ENCODE results near the gene INTS11.

DNA sequence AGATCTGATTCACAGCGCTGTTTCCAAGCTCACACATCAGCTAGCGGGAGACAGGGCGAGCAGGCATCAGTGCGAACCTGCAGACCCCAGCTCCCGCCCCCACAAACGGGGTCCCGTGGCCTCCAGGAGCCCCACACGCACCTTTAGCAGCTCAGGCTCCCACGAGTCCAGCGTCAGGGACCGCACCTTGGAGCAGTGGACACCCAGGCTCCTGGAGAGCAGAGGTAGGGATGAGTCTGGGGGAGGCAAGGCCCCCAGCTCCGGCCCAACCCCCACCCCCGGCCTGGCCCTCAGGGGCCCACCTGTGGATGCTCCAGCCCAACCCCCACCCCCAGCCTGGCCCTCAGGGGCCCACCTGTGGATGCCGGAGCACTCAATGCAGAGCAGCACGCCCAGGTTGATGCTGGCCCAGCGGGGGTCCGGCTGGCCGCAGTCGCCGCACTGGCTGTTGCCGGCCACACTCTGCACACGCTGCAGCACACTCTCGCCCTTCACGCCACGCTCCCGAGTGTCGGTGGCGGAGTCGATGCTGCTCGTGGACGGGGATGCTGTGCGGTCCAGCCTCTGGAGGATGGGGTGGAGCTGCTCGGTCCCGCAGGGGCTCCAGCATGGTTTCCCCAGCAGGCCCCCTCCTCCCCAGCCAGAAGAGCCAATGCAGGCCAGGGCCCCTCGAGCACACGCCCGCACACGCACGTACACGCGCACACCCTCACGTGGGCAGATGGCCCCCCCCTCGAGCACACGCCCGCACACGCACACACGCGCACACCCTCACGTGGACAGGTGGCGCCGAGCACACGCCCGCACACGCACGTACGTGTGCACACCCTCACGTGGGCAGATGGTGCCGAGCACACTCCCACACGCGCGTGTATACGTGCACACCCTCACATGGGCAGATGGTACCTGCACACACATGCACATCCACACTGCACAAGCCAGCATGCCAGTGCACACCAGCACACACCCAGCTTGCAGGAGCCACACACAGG, 28.1 kb downstream of the INTS11 start:
- TF ChIP-seq, protein P1, sequence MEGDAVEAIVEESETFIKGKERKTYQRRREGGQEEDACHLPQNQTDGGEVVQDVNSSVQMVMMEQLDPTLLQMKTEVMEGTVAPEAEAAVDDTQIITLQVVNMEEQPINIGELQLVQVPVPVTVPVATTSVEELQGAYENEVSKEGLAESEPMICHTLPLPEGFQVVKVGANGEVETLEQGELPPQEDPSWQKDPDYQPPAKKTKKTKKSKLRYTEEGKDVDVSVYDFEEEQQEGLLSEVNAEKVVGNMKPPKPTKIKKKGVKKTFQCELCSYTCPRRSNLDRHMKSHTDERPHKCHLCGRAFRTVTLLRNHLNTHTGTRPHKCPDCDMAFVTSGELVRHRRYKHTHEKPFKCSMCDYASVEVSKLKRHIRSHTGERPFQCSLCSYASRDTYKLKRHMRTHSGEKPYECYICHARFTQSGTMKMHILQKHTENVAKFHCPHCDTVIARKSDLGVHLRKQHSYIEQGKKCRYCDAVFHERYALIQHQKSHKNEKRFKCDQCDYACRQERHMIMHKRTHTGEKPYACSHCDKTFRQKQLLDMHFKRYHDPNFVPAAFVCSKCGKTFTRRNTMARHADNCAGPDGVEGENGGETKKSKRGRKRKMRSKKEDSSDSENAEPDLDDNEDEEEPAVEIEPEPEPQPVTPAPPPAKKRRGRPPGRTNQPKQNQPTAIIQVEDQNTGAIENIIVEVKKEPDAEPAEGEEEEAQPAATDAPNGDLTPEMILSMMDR (conservative IDR thresholded peaks at IDR 0.05), result no peak
- no peak for TF ChIP-seq ZFX (IDR thresholded peaks at IDR 0.05)
